A549 (cell line): ENCODE measurements around the gene ARL5C. TPM values are rescaled to one million over a fixed set of nuclear protein-coding genes. Genes with fewer than 3 reads are reported as not detected.

Experiments
- ATAC-seq, 2 experiments: fragments of 200-7000 bp in 1 of 2; fragments of >200 bp in 1 of 2; cut with Nextera tagmentation in 1 of 2; cut with Tn5 transposase in 1 of 2; 3 replicates each; pipeline versions ENCODE4 v1.8.0 to v1.9.1; 2018 to 2020; ENCODE audit warnings: mild to moderate bottlenecking in 1 of 2, moderate library complexity in 1 of 2
- CTCF ChIA-PET: fragments of 300-600 bp; sonication (Branson Sonifier 250); formaldehyde crosslinking; extraction: SDS; loops from one replicate; lab custom pipeline; 2021; ENCODE audit warnings: antibody characterized with exemption, inconsistent platforms; lab: Yijun Ruan, JAX
- POLR2A ChIA-PET: fragments of 350-600 bp; formaldehyde crosslinking; extraction: SDS; loops from one replicate; lab custom pipeline; 2021; ENCODE audit warnings: antibody characterized with exemption, inconsistent platforms; lab: Yijun Ruan, JAX
- DNase-seq, 2 experiments: peaks; one replicate each; pipeline versions ENCODE4 v3.0.0 to v3.0.0-alpha.2; 2011 to 2016; ENCODE audit warnings: low read depth in 1 of 2, low spot score in 1 of 2
- FAIRE-seq: peaks from 2 replicates; lab custom pipeline; 2011; peaks lifted over from hg19 to GRCh38; lab: Jason Lieb, UNC
- H3K27ac ChIP-seq, 2 experiments: fragments of >200 bp; sonication (Bioruptor Twin); formaldehyde crosslinking; 3 replicates each; pipeline ENCODE4 v1.5.1; 2016 to 2017
- H3K4me1 ChIP-seq: fragments of >200 bp; sonication (Bioruptor Twin); formaldehyde crosslinking; 3 replicates; pipeline ENCODE4 v1.6.1; 2016
- H3K4me2 ChIP-seq: fragments of >200 bp; sonication (Bioruptor Twin); formaldehyde crosslinking; 3 replicates; pipeline ENCODE4 v1.6.1; 2016
- H3K4me3 ChIP-seq: fragments of >200 bp; sonication (Bioruptor Twin); formaldehyde crosslinking; 3 replicates; pipeline ENCODE4 v1.5.1; 2016
- H3K9me3 ChIP-seq: fragments of >200 bp; sonication (Bioruptor Twin); formaldehyde crosslinking; 3 replicates; pipeline ENCODE4 v1.6.1; 2016
- BCL3 ChIP-seq: fragments of >200 bp; sonication (Bioruptor Twin); formaldehyde crosslinking; IDR thresholded peaks from 3 replicates; pipeline ENCODE4 v1.6.1; 2016
- BHLHE40 ChIP-seq: IDR thresholded peaks from 2 replicates; pipeline ENCODE4 v1.6.1; 2012; ENCODE audit warnings: low read depth, low read length, inconsistent platforms
- CBX8 ChIP-seq: fragments of 200-600 bp; sonication (generic); IDR thresholded peaks from 2 replicates; pipeline ENCODE4 v1.6.1; 2016
- E2F6 ChIP-seq: IDR thresholded peaks from 2 replicates; pipeline ENCODE4 v1.6.1; 2012; ENCODE audit warnings: low read depth, borderline replicate concordance
- EHF ChIP-seq: fragments of 250-450 bp; sonication (Bioruptor Pico); IDR thresholded peaks from 2 replicates; pipeline ENCODE4 v1.5.0; 2020; ENCODE audit warnings: mild to moderate bottlenecking
- FOSB ChIP-seq: fragments of 250-450 bp; sonication (Bioruptor Pico); IDR thresholded peaks from 2 replicates; pipeline ENCODE4 v1.5.0; 2020; ENCODE audit warnings: mild to moderate bottlenecking, moderate library complexity
- HOXA7 ChIP-seq: fragments of 250-450 bp; sonication (Bioruptor Pico); IDR thresholded peaks from 2 replicates; pipeline ENCODE4 v1.5.0; 2020; ENCODE audit warnings: mild to moderate bottlenecking, moderate library complexity
- HOXB13 ChIP-seq: fragments of 250-450 bp; sonication (Bioruptor Pico); IDR thresholded peaks from 2 replicates; pipeline ENCODE4 v1.5.0; 2020; ENCODE audit warnings: low read depth, mild to moderate bottlenecking, moderate library complexity
- JUN ChIP-seq, 2 experiments: fragments of >200 bp; sonication (Bioruptor Twin); formaldehyde crosslinking; IDR thresholded peaks; 2 replicates in 1 of 2; 3 replicates in 1 of 2; pipeline ENCODE4 v1.6.1; 2016 to 2017
- KDM1A ChIP-seq: fragments of 200-600 bp; sonication (generic); IDR thresholded peaks from 2 replicates; pipeline ENCODE4 v1.6.1; 2016; ENCODE audit warnings: low read depth, mild to moderate bottlenecking
- KDM5A ChIP-seq: fragments of 200-600 bp; sonication (generic); IDR thresholded peaks from 2 replicates; pipeline ENCODE4 v1.6.1; 2016; ENCODE audit warnings: antibody characterized with exemption, mild to moderate bottlenecking
- MAFK ChIP-seq: fragments of 450-650 bp; IDR thresholded peaks from 2 replicates; pipeline ENCODE4 v1.6.1; 2014; ENCODE audit not compliant: partially characterized antibody
- MAZ ChIP-seq: fragments of 150-350 bp; IDR thresholded peaks from 2 replicates; pipeline ENCODE4 v1.6.1; 2014; ENCODE audit warnings: antibody characterized with exemption, low read depth, low read length, borderline replicate concordance
- MYC ChIP-seq: IDR thresholded peaks from 2 replicates; pipeline ENCODE4 v1.6.1; 2012; ENCODE audit warnings: mild to moderate bottlenecking, inconsistent platforms, low read length, improper control_type of control experiment, borderline replicate concordance
- PHF8 ChIP-seq: fragments of 200-600 bp; sonication (generic); IDR thresholded peaks from 2 replicates; pipeline ENCODE4 v1.6.1; 2016; ENCODE audit warnings: low read depth, mild to moderate bottlenecking, antibody characterized with exemption, moderate library complexity, borderline replicate concordance
- POLR2A ChIP-seq: IDR thresholded peaks from 2 replicates; pipeline ENCODE4 v1.6.1; 2012; ENCODE audit warnings: mild to moderate bottlenecking, low read length
- RAD21 ChIP-seq, 2 experiments: fragments of >200 bp in 1 of 2; sonication (Bioruptor Twin) in 1 of 2; formaldehyde crosslinking in 1 of 2; IDR thresholded peaks in 1 of 2; conservative IDR thresholded peaks in 1 of 2; 2 replicates in 1 of 2; 3 replicates in 1 of 2; pipeline ENCODE4 v1.6.1; 2012 to 2018; ENCODE audit warnings: inconsistent platforms in 1 of 2
- RARB ChIP-seq: fragments of 250-450 bp; sonication (Bioruptor Pico); IDR thresholded peaks from 2 replicates; pipeline ENCODE4 v1.8.0; 2021; ENCODE audit warnings: mild to moderate bottlenecking, moderate library complexity
- SREBF2 ChIP-seq: fragments of 450-650 bp; IDR thresholded peaks from 2 replicates; pipeline ENCODE4 v1.6.1; 2014; ENCODE audit warnings: mild to moderate bottlenecking, moderate library complexity
- TFCP2L1 ChIP-seq: fragments of 250-450 bp; sonication (Bioruptor Pico); IDR thresholded peaks from 2 replicates; pipeline ENCODE4 v1.5.0; 2021; ENCODE audit warnings: mild to moderate bottlenecking
- TP53 ChIP-seq: fragments of 250-450 bp; sonication (Bioruptor Pico); IDR thresholded peaks from 2 replicates; pipeline ENCODE4 v1.5.0; 2021; ENCODE audit warnings: mild to moderate bottlenecking, moderate library complexity
- ZC3H11A ChIP-seq: fragments of 450-650 bp; IDR thresholded peaks from 2 replicates; pipeline ENCODE4 v1.6.1; 2014; ENCODE audit warnings: antibody characterized with exemption, mild to moderate bottlenecking
- ZNF302 ChIP-seq: fragments of 250-450 bp; sonication (Bioruptor Pico); IDR thresholded peaks from 2 replicates; pipeline ENCODE4 v1.9.0; 2021; ENCODE audit warnings: inconsistent platforms, mild to moderate bottlenecking, moderate library complexity
- ZSCAN20 ChIP-seq: fragments of 250-450 bp; sonication (Bioruptor Pico); IDR thresholded peaks from 2 replicates; pipeline ENCODE4 v1.8.0; 2022; ENCODE audit warnings: mild to moderate bottlenecking, moderate library complexity
- WGBS: methylation state at CpG from one replicate; pipeline ENCODE4 v1.1.6; 2017; ENCODE audit errors: missing lambda C conversion rate; 5-methylcytosine and 5-hydroxymethylcytosine counted together
- polyA plus RNA-seq, 4 experiments: library from polyadenylated mRNA; depleted of rRNA in 3 of 4; stranded (reverse); fragments of >200 nt; fragmentation: RNase III in 1 of 4; extraction: RNeasy Plus Mini Kit Qiagen cat#74134 plus additional on column Dnase treatment in 1 of 4; gene quantifications; 2 replicates in 3 of 4; 3 replicates in 1 of 4; pipeline ENCODE4 v1.2.3, GENCODE V29; 2011 to 2017
- TF ChIP-seq, protein P1 (sequence below): fragments of 450-650 bp; IDR thresholded peaks from 2 replicates; pipeline ENCODE4 v1.6.1; 2014; ENCODE audit warnings: antibody characterized with exemption
- TF ChIP-seq, protein P2 (sequence below): fragments of >200 bp; sonication (Bioruptor Twin); formaldehyde crosslinking; IDR thresholded peaks from 3 replicates; pipeline ENCODE4 v1.5.1; 2016
- TF ChIP-seq, protein P3 (sequence below): IDR thresholded peaks from 2 replicates; pipeline ENCODE4 v1.6.1; 2012
- TF ChIP-seq, protein P4 (sequence below): IDR thresholded peaks from 2 replicates; pipeline ENCODE4 v1.6.1; 2012

The ARL5C gene
- polyA plus RNA-seq, 2 of the 4 experiments (the other 2 are of a cell fraction): not detected

DNA sequence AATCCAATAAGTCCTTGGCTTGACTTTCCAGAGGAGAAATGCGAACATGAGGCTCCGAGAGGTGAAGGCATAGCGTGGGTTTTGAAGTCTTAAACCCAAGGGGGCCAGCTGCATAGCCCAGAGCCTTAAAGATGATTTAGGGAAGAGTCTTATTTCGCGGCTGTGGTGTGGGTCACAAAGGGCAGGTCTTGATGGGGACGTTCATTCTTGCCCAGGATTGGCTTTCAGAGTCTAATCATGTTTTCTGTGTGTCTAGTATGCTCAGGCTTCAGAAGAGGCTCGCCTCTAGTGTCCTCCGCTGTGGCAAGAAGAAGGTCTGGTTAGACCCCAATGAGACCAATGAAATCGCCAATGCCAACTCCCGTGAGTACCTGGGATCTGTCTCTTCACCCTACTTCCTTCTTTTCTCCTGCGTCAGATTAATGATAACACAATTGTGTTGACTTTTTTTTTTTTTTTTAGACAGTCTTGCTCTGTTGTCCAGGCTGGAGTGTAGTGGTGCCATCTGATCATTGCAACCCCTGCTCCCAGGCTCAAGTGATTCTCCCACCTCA lies 35.1 kb upstream of the ARL5C start:
- Histone ChIP-seq H3K4me3 (peak overlapping the region; percentile 96), H3K4me1 (peaks cover 34% of the 10 kb centered on the region), H3K27ac (peak overlapping the region; percentile 96), H3K9me3 (no peaks in the 10 kb centered on the region), H3K4me2 (peak overlapping the region; percentile 85)
- CTCF ChIA-PET: interaction anchor here (0.7 to 31.5 kb wide), 6 partner anchors 18 to 328 kb away, joined by 3 to 1140 read pairs (median 4); no protein-coding TSS in a partner anchor
- WGBS: 9% methylated on average over 11 of the region's 11 CpGs
- ATAC-seq: no peak
- TF ChIP-seq TFCP2L1 (CRISPR knock-in tag) (peak; percentile 73; the same call in 1 of the 2 replicates), EHF (CRISPR knock-in tag) (no peak), KDM1A (no peak), FOSB (CRISPR knock-in tag) (0 out of 2 replicates have a peak, but pooled peaks have one; percentile 52), HOXA7 (CRISPR knock-in tag) (peak; percentile 80), TP53 (CRISPR knock-in tag) (peak; percentile 29; the same call in 1 of the 2 replicates), MAFK (no peak), RAD21 (conservative IDR thresholded peaks at IDR 0.05 in 1 of 2, IDR thresholded peaks at IDR 0.05 in 1 of 2) (no peak), RARB (CRISPR knock-in tag) (peak; percentile 61; the same call in 1 of the 2 replicates)
- TF ChIP-seq, protein P1, sequence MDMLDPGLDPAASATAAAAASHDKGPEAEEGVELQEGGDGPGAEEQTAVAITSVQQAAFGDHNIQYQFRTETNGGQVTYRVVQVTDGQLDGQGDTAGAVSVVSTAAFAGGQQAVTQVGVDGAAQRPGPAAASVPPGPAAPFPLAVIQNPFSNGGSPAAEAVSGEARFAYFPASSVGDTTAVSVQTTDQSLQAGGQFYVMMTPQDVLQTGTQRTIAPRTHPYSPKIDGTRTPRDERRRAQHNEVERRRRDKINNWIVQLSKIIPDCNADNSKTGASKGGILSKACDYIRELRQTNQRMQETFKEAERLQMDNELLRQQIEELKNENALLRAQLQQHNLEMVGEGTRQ: no peak
- POLR2A ChIA-PET: interaction anchor here (0.6 to 0.7 kb wide), 2 partner anchors 28 to 53 kb away, joined by 4 read pairs; no protein-coding TSS in a partner anchor
- no peak for DNase-seq
- no peak for FAIRE-seq

GRCh38 chr17:39200070-39200879 lies 34.3 kb upstream of the ARL5C start, which contains the start of gene RPL19:
Gene RPL19, plus strand, starts transcription at chr17:39200283. Its CDS starts 62 bp downstream, at chr17:39200345.
- ChIA-PET CTCF (interaction anchor here (0.6 to 31.5 kb wide), 7 partner anchors 9 to 351 kb away, joined by 3 to 1140 read pairs (median 4); no protein-coding TSS in a partner anchor), POLR2A (interaction anchor here (0.6 to 1.6 kb wide), 27 partner anchors 9 to 488 kb away, joined by 3 to 21 read pairs (median 4); partner anchors contain the start of genes ARL5C, CDK12, FBXL20 and LASP1)
- FAIRE-seq (peak; percentile 76), ATAC-seq (peak; percentile 33 to 60; a peak in 4 of 6 replicates), DNase-seq (peak in 1 of 2 experiments; percentile 84)
- Histone ChIP-seq H3K4me1 (peaks cover 41% of the 10 kb centered on the region), H3K9me3 (no peaks in the 10 kb centered on the region), H3K4me3 (peak within 1 kb of the TSS; percentile 96), H3K4me2 (peak within 1 kb of the TSS; percentile 85), H3K27ac (peak within 1 kb of the TSS; percentile 96)
- WGBS: 2% methylated on average over 41 of the region's 52 CpGs
- TF ChIP-seq, protein P2, sequence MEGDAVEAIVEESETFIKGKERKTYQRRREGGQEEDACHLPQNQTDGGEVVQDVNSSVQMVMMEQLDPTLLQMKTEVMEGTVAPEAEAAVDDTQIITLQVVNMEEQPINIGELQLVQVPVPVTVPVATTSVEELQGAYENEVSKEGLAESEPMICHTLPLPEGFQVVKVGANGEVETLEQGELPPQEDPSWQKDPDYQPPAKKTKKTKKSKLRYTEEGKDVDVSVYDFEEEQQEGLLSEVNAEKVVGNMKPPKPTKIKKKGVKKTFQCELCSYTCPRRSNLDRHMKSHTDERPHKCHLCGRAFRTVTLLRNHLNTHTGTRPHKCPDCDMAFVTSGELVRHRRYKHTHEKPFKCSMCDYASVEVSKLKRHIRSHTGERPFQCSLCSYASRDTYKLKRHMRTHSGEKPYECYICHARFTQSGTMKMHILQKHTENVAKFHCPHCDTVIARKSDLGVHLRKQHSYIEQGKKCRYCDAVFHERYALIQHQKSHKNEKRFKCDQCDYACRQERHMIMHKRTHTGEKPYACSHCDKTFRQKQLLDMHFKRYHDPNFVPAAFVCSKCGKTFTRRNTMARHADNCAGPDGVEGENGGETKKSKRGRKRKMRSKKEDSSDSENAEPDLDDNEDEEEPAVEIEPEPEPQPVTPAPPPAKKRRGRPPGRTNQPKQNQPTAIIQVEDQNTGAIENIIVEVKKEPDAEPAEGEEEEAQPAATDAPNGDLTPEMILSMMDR: no peak
- TF ChIP-seq HOXB13 (no peak), RARB (CRISPR knock-in tag) (peak; percentile 72; the same call in 1 of the 2 replicates), JUN (IDR thresholded peaks at IDR 0.05) (peak; percentile 94 to 98), POLR2A (peak; percentile 93), ZNF302 (CRISPR knock-in tag) (no peak), KDM5A (0 out of 2 replicates have a peak, but pooled peaks have one; percentile 8), BHLHE40 (peak; percentile 94), MYC (peak; percentile 98; the same call in 1 of the 2 replicates), TP53 (CRISPR knock-in tag) (peak; percentile 76; the same call in 1 of the 2 replicates), PHF8 (peak; percentile 100), CBX8 (no peak), ZSCAN20 (no peak), E2F6 (peak; percentile 54; the same call in 1 of the 2 replicates), ZC3H11A (no peak), SREBF2 (no peak), BCL3 (peak; percentile 78), TFCP2L1 (CRISPR knock-in tag) (peak; percentile 89), MAZ (peak; percentile 11; the same call in 1 of the 2 replicates)
- TF ChIP-seq, protein P3, sequence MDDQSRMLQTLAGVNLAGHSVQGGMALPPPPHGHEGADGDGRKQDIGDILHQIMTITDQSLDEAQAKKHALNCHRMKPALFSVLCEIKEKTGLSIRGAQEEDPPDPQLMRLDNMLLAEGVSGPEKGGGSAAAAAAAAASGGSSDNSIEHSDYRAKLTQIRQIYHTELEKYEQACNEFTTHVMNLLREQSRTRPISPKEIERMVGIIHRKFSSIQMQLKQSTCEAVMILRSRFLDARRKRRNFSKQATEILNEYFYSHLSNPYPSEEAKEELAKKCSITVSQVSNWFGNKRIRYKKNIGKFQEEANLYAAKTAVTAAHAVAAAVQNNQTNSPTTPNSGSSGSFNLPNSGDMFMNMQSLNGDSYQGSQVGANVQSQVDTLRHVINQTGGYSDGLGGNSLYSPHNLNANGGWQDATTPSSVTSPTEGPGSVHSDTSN: no peak; the same call in 1 of the 2 replicates
- TF ChIP-seq, protein P1: 0 out of 2 replicates have a peak, but pooled peaks have one; percentile 13
- TF ChIP-seq, protein P4, sequence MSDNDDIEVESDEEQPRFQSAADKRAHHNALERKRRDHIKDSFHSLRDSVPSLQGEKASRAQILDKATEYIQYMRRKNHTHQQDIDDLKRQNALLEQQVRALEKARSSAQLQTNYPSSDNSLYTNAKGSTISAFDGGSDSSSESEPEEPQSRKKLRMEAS: peak; percentile 95
